ENCODE results near the gene UCP3.
"Not testable (repeated sequence)": the region's sequence is repeated elsewhere in the genome, so short reads cannot be mapped to it uniquely, and the experiment has no call there.

Gene UCP3

DNA sequence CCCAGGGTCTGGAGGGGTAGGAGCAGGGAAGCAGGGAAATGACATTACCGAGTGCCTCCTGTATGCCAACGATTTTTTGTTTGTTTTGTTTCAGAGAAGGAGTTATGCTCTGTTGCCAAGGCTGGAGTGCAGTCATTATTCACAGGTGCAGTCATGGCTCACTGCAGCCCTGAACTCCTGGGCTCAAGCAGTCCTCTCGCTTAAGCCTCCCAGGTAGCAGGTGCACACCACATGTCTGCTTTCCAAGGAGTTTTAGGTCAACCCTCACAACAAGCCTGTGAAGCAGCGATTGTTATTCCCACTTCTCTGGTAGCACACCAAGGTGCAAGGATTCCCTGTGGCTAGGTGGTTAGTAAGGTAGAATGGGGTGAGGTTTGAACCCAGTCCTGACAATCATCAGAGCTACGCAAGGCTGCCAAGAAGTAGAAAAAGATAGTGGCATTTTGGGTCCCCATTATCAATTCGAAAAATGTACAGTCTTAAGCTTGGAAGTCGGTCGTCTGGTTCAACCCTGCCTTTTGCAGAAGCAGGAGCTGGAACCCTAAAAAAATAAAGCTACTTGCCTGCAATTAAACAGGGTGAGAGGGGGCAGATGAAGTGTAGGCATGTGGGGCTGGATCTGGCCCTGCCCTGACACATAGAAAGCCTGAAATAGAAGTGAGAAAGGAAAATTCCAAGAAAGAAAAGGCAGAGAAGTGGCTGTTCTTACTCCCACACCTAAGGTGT is 9.1 kb downstream of the UCP3 start:
- no peak for DNase-seq

DNA sequence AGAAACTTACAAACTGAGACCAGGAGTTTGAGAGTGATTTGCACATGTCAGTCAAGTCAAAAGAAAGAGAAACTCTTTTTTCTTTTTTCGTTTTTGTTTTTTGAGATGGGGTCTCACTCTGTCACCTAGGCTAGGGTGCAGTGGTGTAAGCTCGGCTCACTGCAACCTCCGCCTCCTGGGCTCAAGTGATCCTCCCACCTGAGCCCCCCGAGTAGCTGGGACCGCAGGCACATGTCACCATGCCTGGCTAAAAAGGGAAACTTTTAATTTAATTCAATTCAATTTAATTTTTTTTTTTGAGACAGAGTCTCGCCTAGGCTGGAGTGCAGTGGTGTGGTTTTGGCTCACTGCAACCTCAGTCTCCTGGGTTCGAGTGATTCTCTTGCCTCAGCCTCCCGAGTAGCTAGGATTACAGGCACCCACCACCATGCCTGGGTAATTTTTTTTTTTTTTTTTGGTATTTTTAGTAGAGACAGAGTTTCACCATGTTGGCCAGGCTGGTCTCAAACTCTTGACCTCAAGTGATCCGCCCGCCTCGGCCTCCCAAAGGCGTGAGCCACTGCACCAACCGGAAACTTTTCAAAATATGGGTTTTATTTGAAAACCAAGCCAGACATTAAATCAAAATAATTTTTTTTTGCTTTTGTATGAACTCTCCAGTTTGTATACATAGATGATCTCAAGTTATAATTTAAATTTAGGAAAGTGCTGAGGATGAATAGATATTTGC is 9.9 kb downstream of the UCP3 start:
- DNase-seq: no peak

DNA sequence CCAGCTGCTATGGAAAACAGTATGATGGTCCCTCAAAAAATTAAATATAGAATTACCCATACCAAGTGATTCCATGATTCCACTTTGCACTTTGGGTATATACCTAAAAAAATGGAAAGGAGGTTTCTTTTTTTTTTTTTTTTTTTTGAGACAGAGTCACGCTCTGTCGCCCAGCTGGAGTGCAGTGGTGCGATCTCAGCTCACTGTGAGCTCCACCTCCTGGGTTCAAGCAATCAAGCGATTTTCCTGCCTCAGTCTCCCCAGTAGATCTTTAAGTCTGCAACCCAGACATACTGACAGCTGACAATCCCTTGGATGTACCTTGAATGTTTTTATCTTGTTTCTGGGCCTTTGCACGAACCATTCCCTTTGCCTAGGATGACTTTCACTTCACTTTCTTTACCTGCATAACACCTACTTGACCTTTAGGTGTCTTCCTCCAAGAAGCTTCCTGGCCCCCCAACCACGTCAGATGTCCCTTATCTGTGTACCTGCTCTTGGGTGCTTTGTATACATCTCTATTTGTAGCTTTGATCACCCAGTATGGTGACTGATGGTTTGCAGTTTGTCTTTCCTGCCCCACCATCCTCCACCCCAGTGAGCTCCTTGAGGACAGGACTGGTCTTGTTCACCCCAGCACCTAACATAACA is 11.6 kb downstream of the UCP3 start:
- no peak for DNase-seq

DNA sequence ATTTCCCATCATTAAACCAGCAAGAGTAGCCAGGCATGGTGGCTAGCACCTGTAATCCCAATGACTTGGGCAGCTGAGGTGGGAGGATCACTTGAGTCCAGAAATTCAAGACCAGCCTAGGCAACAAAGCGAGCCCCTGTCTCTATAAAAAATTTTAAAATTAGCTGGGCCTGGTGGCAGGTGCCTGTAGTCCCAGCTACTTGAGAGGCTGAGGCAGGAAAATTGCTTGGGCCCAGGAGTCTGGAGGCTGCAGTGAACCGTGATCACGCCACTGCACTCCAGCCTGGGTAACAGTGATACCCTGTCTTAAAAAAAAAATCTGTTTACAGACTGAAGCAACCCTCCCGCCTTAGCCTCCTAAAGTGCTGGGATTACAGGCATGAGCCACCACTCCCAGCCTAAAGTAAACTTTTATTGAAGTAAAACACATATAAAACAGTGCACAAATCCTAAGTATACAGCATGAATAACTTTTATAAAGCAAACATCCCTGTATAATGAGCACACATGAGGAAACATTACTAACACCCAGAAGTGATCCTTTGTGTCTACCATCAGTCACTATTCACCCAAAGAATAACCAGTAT is 12.6 kb downstream of the UCP3 start:
- no peak for DNase-seq

DNA sequence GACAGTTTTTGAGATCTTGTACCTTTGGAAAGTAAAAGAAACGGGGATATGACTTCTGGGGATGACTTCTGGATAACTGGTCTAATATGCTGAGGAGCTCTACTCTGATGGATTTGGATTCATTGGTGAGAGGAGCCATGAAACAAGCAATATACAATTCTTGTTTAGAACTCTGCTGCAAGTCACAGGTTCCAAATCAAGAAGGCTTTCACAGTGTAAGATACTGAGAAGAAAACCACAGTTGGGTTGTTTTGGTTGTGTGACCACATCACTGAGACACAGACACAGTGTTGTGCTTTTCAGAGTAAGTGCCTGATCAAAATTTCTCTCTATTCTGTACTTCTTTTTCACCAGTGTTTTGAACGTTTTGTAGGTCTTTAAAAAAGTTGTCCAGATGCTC is 13.2 kb downstream of the UCP3 start:
- no peak for DNase-seq

DNA sequence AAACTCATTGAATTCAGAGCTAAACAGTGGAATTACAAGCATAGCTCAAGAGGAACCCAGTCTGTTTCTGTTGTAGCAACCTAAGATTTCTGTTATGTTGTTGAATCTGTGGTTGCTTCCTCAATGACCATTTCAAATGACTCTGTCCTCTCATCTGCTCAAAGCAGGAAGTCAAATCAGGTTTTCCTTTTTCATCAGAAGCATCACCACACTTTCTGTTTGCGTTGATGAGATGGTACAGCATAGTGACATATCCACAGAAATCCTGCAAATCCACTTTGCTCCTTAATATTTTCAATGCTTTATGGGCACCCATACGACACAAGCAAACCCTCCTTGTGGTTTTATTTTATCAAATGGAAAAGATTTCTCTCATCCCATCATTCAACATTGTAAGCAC is 13.6 kb downstream of the UCP3 start:
- DNase-seq: no peak

DNA sequence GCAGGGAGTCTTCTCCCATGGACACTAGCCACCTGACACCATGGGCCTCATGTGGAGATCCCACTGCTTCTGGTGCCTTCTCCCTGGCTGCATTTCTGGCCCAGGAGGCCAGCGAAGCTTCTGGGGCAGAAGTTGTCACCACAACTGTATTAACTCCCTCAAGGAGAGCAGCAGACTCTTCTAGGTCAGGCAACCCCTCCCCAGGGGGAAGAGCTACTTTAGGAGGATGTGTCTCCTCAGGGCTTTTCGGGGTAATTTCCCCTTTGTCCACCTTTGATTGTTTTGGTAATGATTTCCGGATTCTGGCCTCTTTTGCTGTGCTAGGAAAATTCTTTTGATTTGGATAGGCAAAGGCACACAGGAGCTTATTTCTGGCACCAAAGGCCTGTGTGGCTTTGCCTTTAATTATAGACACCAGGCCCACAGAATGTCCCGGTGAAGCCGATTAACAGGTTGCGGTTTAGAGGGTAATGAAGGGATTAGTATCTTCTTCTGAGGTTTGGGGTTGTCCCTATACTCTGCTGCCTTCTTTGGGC is 17.3 kb downstream of the UCP3 start:
- no peak for DNase-seq

DNA sequence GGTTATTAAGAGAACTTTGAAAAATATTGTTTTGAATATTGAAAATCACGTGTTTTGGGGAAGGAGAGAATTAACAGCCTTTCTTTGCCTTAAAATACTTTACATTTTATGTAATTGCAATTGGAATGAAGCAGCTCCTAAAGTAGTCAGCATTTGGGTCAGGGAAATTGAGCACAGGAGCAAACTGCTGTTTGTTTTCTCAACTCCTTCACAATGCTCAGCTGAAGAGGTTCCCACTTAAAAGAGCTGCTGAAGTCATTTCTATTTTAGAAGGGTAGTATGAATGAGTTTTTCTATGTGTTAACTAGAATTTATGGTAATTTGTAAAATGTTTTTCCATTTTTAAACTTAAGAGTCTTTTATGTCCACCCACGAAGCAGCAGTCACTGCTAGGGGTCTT is 18.2 kb downstream of the UCP3 start:
- no peak for DNase-seq

DNA sequence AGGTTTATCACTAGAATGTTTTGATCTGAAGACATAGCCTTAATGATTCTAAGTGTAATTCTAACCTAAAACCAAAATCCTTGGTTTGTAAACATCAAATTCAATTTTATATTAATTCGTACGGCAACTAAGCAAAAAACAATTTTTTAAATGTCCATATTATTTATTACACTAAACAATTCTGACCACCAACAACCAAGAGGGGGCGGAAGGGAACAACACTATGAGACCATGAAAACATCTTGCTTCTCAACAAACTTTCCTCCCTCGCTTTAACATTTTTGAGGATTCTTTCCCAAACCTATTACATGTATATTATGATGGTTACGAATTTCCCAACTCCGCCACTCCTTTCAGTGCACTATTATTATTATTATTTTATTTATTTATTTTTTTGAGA is 19.7 kb downstream of the UCP3 start:
- no peak for DNase-seq

DNA sequence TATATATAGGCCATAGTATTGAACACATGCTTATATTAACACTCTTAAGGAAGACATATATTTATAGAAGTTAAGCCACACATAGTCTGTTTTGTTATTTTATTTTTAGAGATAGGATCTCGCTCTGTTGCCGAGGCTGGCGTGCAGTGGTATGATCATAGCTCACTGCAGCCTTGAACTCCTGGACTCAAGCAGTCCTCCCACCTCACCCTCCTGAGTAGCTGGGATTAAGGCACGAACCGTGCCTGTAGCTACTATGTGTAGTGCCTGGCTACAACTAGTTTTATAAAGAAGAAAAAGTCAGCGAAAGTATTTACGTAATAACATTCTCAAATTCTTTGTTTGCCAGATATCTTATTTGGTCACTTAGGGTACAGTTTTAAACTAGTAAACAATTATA is 20.7 kb downstream of the UCP3 start:
- no peak for DNase-seq

DNA sequence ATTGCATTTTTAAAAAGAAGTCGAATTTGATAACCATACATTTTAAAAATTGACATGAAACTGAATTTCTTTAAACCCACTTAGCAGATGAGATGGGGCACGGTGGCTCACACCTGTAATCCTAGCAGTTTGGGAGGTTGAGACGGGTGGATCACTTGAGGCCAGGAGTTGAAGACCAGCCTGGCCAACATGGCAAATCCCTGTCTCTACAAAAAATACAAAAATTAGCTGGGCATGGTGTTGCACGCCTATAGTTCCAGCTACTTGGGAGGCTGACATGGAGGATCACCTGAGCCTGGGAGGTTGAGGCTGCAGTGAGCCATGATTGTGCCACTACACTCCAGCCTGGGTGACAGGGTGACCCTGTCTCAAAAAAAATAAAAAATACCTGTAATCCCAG is 23.2 kb downstream of the UCP3 start:
- DNase-seq: not testable (repeated sequence)

DNA sequence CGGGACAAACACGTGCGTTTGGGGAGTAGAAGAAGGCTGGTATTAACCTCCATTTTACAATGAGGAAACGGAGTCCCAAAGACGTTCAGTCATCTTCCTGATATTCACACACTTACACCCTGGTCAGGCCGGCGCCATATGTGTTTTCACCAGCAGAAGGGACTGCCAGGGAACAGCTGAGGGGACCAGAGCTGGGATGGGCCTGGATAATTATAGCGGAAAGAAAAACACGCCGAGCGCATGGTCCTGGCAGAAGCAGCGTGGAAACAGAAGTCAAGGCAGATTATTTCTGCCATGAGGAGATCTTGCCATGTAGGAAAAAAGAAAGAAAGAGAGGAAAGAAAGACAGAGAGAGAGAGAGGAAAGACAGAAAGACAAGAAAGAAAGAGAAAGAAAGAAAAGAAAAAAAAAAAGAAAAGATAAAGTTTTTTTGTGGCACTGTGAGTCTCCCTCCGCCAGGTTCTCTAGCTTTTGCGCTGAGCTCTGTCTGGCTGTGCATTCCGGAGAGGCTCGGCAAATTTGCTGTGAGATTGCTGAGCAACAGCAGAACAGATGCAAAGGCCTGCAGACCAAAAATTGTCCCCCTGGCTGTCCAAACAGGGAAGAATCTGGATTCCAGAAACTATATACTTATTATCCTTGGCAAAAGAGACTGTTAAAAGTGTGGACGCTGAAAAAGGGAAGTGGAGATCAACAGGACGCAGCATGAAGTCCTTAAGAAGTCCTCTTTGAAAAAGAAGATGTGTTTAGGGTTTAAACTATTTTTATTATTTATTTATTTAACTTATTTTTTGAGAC is 24.9 kb downstream of the UCP3 start:
- peak in 1 of 14 donors; percentile 9 for DNase-seq

DNA sequence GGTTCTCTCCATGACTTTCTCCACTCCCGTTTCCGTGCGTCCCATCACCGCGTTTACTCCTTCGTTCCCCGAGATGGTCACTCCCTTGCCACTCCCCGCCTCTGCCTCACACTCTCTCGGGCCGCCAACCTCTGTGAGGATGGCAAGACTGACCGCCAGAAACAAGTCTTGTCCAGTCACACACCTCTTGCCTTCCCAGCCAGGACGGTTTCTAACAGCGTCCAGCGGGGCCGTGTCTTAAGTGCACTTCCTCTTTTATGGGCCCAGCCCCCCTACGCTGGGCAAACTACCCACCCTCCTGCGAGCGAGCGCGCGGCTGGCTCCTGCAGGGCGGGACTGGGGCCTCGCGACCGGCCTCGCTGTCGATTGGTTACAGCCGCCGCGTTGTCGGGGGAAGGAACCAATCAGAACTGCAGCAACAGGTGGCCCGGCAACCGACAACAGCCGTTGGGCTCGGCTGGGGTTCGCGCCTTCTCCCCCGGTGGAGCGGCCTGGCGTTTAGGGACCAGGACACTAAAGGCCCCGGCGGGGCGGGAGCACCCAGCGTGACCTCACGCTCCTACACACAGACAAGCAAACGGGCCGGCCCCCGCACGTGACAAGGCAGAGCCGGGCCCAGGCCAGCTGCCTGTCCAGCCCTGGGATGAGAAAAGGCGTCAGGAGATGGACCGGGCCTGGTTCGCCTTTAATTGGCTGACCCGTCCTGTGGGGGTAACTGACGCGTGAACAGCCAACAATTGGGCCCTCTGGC is 25.7 kb downstream of the UCP3 start:
- DNase-seq: peak in 13 of 14 donors; percentile 55 to 96 (median 89)

DNA sequence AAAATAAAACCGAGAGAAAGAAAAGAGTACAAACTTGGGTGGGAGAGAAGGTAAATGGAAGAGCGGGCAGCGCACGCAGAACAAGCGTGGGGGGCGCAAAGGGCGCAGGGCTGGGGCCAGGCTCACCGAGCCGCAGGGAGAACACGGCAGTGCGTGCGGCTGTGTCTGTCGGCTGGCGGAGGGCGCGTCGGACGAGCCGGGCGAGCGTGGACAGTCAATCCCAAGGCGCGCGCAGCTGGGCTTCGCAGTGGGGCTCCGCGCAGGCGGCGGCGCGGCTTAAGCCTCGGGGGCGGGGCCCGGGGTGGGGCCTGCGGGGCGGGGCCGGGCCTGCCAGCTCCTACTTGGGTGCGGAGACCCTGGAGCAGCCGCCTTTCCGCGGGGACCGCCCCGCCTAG is 26.3 kb downstream of the UCP3 start, which contains the start of gene UCP2:
UCP2 (minus strand) TSS at position 249 of the 395 bp plus-strand sequence. CDS start 4,465 bp downstream, outside the sequence.
- DNase-seq: peak in 9 of 14 donors; percentile 69 to 88 (median 83)

DNA sequence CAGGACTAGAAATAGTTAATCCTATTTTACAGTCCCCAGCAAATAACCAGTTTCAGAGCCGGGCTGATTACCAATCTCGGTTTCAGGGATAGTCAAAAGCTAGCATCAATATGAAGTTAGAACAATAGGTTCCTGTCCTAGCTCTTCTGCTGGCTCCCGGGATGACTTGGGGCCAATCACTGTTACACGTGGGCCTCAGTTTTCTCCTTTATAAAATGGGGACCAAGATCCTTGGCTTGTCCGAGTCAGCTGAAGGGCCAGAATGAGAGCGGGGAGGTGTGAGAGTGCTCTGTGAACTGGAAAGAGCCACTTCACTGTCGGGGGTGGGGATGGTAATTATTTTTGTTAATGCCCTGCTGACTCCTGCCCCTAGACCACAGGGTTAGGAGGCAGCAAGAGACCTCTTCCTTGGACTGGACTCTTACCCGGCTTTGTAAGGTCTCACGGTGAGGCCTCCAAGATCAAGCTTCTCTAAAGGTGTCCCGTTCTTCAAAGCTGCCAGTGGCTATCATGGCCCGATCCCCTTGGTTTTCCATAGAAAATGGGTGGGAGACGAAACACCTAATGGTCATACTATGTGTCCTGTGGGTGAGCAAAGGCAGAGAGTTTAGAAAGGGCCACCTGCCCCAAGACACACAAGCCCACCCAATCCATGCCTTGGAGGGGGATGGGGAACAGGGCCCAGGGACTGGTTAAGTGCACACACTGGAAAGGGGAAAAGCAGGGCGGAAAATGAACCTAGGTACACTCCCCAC is 27.7 kb downstream of the UCP3 start:
- no peak for DNase-seq

DNA sequence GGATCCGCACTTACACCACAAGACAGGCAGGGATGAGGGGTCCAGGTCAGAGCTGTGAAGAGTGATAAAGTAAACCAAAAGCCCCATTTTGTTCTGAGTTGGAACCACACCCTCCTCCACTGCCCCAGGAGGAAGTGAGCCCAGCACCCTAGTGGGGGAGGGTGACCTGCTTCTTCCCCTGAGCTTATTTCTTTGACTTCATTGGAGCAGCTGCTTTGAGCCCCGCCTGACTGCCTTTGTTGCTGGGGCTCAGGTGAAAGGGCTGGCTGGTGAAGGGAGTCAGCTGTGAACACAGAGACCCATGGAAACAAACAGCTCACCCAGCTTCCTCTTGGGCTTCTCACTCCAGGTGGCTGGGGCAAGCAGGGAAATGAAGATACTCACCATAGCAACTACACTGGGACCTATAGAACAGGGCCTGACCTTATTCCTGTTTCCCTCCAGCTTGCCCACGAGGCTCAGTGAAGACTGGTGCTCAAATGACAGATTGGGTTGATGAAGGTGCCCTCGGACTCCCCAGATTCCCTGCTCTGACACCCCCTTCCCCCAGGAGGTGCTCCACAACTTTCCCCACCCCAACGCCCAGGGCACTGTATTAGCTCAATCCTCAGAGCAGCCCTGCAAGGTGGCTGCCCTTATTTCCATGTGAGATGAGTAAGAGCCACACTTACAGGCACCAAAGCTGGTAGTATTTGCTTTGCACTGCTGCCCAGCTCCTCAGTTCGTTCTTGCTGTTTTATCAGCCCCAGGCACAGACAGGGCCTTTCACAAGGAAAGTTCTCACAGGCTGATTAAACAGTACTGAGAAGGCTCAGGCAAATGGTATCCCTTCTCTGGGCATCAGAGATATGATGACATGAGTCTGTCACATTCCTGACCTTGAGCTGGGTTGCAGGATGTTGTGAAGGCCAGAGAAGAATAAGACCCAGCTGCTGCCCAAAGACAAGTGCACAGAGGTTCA is 28.6 kb downstream of the UCP3 start:
- DNase-seq: peak in 6 of 14 donors; percentile 15 to 28 (median 18)

DNA sequence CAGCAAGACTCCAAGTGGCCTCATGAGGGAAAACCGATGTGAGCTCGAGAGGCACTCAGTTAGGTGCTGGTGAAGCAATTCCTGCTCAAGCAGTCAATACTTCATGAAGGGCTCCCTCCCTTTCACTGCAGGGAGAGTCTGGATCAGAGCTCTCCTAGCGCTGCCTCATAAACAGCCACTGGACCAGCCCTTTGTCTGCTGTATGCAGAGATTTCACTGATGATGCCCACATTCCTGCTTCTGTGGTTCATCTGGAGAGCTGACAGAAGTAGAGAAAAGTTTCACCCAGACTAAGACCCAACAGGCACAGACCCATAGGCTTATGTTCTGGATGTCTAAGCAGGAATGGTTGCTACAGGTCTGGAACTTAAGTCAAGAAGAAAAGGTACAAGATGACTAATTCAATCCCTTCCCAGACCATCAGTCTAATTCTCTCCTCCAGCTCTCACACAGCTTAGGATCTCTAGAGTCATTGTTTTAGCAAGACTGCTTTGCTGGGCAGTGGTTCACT is 30.3 kb downstream of the UCP3 start:
- no peak for DNase-seq

DNA sequence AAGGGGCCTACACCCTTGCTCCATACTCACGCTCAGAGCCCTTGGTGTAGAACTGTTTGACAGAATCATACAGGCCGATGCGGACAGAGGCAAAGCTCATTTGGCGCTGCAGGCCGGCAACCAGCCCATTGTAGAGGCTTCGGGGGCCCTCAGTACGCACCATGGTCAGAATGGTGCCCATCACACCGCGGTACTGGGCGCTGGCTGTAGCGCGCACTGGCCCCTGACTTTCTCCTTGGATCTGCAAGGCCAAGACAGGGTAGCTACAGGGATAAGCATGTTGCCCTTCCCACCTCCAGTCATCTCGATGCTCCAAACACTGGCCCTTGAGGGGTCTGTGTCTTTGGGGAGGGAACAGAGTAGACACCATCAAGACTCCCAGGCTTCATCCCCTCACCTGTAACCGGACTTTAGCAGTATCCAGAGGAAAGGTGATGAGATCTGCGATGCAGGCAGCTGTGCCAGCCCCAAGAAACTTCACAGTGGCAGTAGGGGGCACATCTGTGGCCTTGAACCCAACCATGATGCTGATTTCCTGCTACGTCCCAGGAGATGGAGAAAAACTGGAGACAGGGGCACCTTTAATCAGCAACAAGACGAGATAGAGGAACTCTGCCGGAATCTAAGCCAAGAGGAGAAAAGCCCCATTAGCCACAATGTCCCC is 30.9 kb downstream of the UCP3 start:
- DNase-seq: no peak

Data from C1 segment of cervical spinal cord (tissue), 14 donors.